ENCODE results near the gene SRMS.

DNA sequence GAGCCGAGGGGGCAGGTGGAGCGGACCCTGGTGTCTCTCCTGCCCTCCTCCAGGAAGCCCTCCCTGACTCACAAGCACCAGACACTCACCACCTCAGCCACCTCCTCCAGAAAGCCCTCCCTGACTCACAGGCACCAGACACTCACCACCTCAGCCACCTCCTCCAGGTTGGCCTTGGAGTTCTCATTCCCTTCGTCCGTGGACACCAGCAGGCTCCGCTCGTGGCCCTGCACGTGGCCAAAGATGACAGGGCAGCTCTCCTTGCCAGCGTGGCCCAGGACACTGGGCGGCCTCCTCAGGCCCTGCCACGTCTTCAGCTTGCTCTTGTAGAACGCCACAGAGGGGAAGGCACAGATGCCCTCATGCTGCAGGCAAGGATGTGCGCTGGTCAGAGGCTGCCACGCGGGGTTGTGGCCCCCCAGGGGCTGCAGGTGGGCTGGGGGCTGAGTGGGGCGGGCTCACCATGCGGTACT, 12.8 kb upstream of the SRMS start:
- no peak for TF ChIP-seq POLR2AphosphoS5 (IDR thresholded peaks at IDR 0.05; ENCODE audit: borderline replicate concordance, low read depth, low read length)
- TF ChIP-seq EZH2 (IDR thresholded peaks at IDR 0.05) = no peak
- no peak for TF ChIP-seq FOXP2 (optimal IDR thresholded peaks at IDR 0.05; ENCODE audit: control extremely low read depth, extremely low read length, insufficient read depth)
